HL-60 (cell line): ENCODE results near the gene ELL2.

Experiments
- GABPA ChIP-seq: IDR thresholded peaks from 2 replicates; pipeline ENCODE4 v1.6.1; 2012; ENCODE audit warnings: low read depth
- POLR2AphosphoS5 ChIP-seq: IDR thresholded peaks from 2 replicates; pipeline ENCODE4 v1.6.1; 2012; ENCODE audit warnings: low read depth
- SPI1 ChIP-seq: IDR thresholded peaks from 2 replicates; pipeline ENCODE4 v1.6.1; 2012; ENCODE audit warnings: low read depth, mild to moderate bottlenecking, borderline replicate concordance
- TF ChIP-seq, protein P1 (sequence below): IDR thresholded peaks from one replicate; pipeline ENCODE4 v1.5.1; 2011; ENCODE audit warnings: low read length, control low read depth, inconsistent platforms; ENCODE audit not compliant: insufficient read depth
- TF ChIP-seq, protein P2 (sequence below): IDR thresholded peaks from 2 replicates; pipeline ENCODE4 v1.6.1; 2012; ENCODE audit warnings: low read depth; ENCODE audit not compliant: insufficient replicate concordance

DNA sequence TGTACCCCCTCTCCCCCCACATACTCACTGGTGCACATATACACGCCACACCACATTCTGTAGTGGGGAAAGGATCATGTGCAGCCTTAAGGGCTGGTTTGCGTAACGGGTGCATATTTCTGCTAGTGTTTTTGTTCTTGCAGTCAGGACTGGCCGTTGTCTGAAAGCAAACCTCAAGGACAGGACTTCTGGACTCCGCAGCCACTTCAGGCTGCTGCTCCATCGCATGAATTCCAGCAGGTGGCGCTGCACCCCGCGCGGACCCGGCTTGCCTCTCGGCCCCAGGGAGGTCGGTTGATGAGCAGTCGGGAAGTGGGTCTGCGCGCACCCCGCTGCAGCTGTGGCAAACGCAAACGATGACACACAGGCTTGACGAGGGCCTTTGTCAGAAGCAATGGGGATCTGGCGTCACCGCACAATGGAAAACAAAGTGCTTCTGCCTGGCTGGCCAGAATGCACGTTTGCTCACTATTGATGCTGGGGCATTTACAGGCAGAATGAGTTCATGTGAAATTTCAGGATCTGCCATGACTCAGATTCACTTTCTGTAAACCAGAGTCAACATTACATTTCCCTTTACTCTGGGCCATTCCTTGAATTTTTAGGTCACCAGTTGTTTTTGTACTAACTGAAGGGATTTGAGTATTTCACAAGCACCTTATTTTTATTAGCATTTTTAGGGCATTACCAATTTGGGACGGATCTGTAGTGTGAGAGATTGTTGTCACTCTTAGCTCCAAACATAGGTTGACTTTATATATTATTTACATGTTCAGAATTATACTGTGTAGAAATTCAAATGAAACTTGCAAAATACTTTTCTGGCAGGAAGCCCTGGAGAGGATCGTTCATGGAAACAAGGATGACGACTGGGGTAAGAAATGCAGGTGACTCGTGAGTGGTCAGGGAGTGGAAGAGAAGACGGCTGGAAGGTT lies 102.7 kb downstream of the ELL2 start:
- TF ChIP-seq POLR2AphosphoS5 = no peak
- TF ChIP-seq, protein P1, sequence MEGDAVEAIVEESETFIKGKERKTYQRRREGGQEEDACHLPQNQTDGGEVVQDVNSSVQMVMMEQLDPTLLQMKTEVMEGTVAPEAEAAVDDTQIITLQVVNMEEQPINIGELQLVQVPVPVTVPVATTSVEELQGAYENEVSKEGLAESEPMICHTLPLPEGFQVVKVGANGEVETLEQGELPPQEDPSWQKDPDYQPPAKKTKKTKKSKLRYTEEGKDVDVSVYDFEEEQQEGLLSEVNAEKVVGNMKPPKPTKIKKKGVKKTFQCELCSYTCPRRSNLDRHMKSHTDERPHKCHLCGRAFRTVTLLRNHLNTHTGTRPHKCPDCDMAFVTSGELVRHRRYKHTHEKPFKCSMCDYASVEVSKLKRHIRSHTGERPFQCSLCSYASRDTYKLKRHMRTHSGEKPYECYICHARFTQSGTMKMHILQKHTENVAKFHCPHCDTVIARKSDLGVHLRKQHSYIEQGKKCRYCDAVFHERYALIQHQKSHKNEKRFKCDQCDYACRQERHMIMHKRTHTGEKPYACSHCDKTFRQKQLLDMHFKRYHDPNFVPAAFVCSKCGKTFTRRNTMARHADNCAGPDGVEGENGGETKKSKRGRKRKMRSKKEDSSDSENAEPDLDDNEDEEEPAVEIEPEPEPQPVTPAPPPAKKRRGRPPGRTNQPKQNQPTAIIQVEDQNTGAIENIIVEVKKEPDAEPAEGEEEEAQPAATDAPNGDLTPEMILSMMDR = peak; percentile 43
- TF ChIP-seq, protein P2, sequence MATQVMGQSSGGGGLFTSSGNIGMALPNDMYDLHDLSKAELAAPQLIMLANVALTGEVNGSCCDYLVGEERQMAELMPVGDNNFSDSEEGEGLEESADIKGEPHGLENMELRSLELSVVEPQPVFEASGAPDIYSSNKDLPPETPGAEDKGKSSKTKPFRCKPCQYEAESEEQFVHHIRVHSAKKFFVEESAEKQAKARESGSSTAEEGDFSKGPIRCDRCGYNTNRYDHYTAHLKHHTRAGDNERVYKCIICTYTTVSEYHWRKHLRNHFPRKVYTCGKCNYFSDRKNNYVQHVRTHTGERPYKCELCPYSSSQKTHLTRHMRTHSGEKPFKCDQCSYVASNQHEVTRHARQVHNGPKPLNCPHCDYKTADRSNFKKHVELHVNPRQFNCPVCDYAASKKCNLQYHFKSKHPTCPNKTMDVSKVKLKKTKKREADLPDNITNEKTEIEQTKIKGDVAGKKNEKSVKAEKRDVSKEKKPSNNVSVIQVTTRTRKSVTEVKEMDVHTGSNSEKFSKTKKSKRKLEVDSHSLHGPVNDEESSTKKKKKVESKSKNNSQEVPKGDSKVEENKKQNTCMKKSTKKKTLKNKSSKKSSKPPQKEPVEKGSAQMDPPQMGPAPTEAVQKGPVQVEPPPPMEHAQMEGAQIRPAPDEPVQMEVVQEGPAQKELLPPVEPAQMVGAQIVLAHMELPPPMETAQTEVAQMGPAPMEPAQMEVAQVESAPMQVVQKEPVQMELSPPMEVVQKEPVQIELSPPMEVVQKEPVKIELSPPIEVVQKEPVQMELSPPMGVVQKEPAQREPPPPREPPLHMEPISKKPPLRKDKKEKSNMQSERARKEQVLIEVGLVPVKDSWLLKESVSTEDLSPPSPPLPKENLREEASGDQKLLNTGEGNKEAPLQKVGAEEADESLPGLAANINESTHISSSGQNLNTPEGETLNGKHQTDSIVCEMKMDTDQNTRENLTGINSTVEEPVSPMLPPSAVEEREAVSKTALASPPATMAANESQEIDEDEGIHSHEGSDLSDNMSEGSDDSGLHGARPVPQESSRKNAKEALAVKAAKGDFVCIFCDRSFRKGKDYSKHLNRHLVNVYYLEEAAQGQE = no peak
- no peak for TF ChIP-seq GABPA
- TF ChIP-seq SPI1 = no peak
